GF-D8 (cell line): ENCODE measurements around the gene MAP2K5.
A peak's percentile ranks its signal among the peaks of the same experiment; 100 is the strongest.

Source experiments
- DNase-seq: peaks from one replicate; lab custom pipeline; 2025; lab: John Stamatoyannopoulos, UW

MAP2K5 gene

DNA sequence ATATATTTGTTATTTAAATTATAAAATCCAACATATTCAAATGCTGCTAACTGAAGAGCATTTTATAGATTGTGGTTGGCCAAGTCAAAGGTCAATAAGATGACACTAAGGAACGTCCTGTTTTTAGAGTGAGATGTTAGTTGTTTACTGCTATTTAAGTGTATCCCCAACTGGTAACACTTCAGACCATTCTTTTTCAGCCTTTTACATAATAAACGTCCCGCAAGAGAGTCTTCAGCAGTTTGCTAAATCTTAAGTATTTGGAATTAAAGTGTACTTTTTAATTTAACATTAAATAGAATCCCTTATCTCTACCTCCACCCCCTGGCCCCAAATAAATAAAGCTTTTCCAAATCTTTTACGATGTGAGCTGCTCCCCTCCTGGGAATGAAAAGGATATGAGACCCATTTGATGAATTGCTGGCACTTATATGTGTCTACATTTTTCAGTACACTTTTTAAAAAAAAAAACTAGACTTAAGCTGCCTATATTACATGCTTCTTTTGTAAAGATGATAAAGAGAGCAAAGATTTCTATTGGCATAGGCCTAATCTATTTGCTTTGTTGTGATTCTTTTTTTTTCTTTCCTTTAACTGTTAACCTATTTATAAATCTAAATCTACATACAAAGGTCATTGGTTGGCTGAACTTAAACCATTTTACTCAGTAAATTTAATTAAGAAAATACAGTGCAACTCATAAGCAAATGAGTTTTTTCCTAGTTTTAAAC, 181.0 kb downstream of the MAP2K5 start:
- no peak for DNase-seq

DNA sequence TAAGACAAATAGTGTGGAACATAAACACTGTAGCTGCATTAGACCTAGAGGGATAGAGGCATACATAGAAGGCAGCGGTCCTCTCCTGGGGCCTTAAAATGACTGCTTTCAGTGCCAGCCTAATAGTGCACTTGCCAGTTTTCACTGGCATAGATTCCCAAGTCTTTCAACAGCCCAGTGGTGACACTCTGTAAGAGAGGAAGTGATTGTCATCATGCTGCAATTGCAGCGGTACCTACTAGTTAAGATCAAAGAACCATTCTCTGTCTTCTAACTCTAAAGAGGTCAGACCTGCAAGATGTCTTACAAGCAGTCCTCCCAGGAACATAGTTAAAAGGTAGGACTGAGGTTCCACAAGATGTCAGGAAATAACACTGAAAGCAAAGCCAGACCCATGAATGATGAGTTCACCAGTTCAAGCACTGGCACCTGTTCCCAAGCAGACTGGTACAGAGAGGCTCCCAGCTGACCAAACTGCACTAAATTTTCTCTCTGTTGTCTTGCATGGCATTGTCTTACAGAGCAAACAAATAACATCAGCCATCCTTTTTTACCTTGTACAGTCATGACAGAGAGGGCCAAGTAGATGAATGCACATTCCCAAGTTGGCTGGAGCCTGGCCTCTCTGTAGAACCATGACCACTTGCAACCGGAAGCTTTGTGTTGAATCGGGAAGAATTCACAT, 182.3 kb downstream of the MAP2K5 start:
- no peak for DNase-seq

DNA sequence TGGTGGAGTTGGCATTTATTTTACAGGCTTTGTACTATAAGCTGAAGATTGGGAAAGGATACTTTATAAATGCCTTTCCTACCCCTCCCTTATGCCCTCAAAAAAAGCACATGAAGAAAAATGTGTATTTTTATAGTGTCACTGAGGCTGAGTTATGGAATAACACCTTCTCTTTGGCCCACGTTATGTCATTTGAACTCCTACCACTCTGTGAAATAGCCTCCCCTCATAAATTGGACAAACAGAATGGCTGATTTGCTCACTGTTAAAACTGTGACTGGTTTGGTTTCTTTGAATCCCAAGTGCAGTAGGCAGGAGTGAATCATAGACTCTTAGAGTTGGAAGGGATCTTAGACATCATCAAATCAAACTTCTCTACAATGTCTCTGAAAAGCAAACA, 187.6 kb downstream of the MAP2K5 start:
- no peak for DNase-seq

DNA sequence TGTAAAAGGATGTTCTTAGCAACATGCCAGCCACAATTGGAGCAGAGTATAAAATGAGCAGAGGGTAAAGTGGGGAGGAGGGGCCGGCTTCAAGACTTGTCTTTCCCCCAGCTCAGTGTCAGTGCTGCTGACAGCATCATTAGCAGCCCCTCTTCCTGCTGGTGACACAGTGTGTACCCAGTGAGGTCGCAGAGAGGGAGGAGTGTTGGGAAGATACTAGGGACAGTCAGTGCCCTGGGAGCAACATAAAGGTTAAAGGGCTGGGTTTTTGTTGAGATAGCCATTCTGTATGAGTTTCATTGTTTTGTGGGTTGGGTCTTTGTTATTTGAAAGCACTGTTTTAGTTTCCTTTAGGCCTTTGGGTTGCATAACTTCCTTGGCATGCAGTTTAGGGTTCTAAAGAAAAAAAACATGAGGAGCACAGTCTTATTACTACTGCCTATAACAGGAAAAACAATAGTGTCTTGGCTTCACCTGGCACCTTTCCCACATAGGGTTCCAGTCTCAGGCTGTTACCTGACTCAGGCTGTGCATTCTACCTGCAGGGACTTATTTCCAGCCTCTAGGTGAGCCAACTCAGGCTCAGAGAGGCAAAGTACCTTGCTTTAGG, 188.7 kb downstream of the MAP2K5 start:
- no peak for DNase-seq

DNA sequence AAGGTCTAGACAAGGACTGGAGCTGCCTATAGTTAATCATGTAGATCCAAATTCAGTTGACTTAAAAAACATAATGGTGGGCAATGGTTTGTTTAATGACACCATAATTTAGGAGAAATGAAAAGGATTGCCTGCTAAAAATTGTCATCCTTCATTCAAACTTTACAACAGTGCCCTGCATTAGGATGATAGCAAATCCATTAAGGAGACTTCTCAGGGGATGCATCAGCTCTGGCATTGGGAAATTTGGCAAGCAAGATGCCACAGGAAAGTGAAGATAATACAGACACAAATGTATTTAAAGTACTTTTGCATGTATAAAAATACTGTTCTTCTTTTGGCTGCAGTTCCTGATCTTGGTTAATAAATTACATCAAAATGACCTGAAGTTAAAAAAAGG, 189.7 kb downstream of the MAP2K5 start:
- no peak for DNase-seq

DNA sequence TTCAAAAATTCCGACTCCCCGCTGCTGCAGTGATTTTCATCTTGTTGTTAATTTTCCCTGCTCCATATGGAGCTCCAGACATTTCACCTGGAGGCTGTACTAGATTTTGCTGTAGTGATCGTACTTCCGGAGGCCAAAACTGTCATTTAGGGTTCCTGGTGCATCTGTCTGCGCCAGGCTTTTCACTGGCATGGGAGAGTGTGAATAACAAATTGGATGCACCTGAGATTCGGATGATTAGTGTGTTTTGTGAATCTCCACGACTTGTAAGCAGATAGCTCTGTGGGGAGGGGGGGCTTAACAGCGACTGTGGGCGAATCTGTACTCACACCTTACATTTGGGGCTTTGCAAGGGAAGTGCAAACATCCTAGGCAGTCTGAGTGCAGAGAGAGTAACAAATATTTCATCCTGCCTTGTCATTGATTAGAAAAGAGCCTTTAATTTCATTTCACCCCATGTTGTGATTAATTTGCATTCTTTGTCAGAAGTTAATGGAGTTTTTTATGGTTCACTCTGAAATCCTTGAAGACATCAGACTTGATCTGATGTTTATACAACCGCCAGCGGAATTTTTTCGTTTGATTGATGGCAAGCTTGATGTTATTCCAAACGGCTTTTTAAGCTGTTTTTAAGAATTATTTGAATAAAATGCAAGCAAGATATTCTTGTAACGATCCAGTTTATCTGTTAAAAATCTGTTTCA, 190.3 kb downstream of the MAP2K5 start:
- DNase-seq = no peak

DNA sequence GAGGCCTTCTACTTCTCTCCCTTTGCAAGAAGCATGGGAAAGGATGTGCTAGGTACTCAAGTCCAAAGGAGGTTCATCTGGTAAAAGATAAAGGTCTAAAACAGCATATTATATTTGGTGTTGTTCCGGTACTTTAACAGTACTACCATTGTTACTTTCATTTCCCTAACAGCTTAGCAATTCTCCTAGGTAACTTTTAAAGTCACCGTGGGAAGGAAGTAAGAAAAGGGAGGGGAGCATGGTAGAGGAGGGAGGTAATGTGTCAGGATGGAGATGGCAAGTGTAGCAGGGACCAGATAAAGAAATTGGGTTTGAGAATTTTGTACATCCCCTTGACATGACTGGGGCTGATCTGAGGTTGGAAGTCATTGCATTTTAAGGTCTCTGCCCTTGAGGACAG, 193.4 kb downstream of the MAP2K5 start:
- DNase-seq = no peak

DNA sequence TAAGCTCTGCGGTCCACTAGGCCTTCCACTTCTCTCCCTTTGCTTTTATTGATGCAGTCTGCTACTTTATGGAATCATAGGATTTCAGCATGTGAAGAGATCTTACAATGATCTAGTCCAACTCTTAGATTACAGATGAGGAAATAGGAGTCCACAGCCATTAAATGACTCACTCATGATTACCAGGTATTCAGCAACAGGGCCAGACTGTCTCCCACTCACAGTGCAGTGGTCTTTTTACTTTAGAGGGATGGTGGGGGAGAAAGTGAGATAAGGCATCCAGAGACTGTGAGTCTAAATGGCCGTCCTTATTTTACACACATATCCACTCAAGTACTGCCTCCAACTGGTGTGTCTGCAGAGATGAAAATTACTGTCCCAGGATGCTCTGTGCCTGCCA, 194.3 kb downstream of the MAP2K5 start:
- DNase-seq = no peak

DNA sequence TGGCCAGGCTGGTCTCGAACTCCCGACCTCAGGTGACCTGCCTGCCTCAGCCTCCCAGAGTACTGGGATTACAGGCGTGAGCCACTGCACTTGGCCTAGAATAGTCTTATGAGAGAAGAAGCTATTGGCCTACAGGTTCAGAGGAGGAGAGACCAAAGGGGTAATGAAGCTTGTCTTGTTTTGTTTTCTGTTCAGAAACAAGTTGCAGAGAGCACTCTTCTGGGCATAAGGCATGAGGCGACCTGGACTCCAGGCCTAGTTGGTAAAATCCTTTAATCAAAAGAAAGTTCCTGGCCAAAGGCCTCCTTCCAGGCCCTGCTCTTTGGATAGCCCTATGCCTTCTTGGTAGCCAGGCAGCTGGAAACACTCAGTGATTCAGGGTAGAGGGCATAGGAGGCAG, 195.6 kb downstream of the MAP2K5 start:
- DNase-seq = no peak

DNA sequence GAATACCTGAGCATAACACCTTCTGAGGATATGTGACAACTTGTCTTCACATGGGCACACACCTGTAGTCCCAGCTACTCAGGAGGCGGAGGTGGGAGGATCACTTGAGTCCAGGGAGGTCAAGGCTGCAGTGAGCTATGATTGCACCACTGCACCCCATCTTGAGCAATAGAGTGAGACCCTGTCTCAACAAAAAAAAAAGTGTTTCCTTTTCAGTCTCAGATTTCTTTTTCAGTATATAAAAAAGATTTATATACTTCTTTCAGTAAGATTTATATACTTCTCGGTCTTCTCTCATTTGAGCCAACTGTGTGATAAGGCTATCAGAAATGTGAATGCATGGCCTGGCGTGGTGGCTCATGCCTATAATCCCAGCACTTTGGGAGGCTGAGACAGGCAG, 197.9 kb downstream of the MAP2K5 start:
- no peak for DNase-seq

DNA sequence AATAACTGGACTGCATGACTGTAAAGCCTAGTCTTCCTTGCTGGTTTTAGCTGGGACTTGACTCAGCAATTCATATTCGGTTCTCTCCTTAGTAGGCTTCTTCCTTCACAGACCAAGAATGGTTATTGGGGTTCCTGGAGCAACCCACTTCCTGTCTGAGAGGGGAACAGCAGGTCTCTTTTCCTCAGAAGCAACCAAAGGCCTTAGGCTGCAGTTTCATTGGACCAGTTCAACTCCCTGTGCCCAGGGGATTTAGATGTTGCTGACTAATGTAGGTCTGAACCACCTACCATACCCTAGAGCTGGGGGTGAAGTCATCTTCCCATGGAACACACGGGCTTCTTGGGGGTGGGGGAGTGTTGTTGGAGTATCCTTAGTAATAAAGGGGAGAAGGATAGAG, 198.8 kb downstream of the MAP2K5 start:
- DNase-seq = no peak

DNA sequence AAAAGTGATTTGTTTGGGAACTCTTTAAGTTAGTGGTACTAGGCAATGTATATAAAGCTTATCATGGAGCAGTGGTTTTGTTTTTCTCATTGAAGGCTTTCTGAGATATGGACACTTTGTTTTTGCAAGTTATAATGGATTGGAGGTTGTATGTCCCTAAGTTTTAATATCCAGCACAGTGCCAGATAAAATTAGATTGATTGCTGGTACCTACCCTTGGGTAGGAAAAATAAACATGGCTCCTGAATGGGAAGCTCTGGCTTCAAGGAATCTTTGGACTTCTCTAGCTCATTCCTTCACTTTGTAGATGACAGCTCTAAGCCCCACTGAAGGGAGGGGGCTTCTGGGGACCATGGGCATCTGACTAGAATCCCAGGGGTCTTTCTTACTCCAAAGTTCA, 201.1 kb downstream of the MAP2K5 start:
- DNase-seq = no peak

DNA sequence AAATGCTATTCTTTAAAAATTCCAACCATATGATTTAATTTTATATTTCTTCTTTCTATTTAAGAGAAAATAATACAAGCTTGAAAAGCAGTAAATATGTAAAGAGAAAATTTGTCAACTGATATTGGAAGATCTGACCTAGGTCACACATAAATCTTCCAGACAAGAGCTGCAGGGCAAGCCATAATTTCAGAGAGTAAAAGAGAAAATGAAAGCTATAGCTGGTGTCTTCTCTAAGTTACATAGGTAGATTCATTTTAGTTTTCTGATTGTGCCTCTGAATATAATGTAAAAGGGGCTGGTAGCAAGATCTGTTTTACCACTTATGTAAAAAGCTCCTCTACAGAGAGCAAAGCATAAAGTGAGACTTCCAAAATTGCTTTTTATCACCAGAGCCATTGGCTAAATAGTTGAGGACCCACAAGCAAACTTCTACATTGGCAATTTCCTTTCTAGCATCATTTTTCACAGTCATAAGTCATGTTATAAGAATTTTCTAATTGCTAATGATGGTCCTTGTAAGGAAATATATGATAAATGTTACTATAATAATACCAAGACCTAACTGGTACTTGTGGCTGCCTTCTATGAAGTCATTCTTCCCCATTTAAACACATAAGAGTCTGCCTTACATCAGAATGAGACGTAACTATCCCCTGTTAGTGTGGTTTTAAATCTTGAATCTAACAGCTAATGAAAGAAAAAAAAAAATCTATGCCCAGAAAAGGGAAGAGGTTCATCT, 202.0 kb downstream of the MAP2K5 start:
- DNase-seq = no peak

DNA sequence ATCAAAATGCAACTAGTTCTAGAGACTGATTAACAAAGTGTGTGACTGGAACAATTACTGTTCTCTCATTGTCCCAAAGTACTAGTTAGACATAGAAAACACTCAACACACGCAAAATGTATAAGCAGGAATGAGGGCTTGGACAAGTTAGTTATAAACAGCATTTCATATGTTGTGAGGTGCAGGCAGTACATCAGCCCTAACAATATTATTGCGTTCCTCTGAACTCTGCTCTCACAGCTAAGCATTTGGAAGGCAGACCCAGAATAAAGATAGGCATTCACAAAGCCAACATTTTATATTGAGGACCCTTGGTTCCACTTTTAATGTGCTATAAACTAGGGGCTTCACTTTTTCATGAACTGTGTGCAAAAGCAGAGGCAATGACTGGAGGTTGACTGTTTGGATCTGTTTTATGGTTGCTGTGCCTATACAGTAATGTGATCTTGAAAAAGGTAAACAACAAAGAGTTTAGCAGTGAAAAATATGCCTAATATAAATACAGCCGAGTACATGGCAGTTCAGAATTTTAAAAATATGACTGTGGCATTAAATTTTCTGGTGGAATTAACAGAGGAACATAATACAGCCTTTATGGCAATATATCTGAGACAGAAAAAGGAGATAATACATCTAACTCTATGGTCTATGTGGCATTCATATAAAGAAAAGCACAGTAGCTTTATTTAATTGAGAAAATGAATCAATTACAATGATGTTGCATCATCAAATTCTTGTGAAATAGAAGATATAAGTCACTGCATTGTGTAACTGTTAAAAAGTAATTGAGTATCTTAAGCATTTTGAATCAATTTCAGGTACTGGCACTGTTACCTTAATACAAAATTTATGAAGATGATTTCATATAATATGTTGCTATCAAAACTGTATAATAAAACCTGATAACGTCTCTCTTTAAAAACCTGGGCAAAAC, 202.8 kb downstream of the MAP2K5 start:
- DNase-seq = no peak

DNA sequence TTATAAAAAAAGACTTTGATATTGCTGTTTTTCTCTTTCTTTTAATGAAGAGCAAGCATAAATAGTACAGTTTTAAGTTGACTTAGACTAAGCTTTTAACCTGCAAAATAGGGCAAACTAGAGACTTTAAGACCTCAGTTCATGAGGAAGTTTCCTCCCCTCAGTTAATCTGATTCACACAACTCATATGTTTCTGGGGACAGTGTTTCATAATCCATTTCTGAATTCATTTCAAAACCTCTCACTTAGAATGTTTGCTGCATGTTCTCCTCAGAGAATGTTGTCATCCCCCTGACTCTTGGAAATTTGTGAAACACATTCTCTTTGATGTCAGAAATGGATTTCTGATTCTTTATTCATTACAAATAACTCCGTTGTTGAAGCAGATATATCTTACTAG, 203.5 kb downstream of the MAP2K5 start:
- DNase-seq = peak; percentile 72

DNA sequence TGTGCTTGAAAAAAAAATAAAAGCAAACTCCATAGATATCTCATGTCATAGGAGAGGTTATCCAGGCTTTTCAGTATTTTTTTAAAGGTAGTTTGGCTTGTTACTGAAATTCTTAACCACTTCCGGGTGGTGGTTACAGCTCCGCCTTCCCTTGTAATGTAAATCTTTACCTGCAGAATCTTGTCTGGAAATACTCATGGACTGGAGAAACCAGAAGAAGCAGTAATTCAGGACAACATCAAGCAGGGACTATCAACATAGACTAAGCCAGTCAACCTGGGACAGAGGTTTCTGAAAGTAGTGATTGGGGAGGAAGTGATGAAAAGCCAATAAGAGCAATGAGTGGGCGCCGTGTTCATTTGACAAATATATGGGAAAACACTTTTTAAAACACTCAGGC, 203.9 kb downstream of the MAP2K5 start:
- DNase-seq = no peak

DNA sequence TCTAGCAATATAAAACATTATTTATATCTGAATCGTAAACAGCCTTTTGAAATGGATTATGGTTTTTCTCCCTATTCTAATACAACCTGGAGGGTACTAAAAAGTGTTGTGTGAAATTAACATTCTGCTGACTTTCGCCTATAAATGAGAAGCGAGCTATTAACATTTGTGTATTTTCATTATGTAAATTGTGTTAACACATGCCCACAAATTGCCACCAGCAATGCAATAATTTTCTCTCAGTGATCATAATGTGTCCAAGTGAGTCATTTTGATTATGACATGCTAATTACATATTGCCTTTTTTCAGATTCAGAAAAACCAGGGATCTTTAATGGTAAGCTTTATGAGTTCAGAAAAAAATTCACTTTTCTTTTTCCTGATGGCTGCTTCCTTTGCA, 205.4 kb downstream of the MAP2K5 start:
- no peak for DNase-seq

DNA sequence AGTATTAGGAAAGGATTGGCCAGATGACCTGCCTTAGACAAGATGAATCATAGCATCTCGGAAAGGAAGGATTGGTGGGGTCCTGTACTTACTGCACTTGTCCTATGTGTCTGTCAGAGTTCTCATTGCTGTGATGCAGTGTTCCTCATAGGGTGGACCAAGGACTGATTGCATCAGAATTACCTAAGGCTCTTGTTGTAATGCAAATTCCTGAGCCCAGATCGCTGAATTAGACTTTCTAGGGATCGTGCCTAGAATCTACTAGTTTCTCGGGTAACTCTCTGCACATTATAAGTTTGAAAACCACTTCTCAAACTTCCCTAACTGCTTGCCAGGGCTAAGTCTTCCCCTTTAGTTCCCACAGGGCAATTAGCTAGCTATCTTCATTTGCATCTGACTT, 207.9 kb downstream of the MAP2K5 start:
- no peak for DNase-seq

DNA sequence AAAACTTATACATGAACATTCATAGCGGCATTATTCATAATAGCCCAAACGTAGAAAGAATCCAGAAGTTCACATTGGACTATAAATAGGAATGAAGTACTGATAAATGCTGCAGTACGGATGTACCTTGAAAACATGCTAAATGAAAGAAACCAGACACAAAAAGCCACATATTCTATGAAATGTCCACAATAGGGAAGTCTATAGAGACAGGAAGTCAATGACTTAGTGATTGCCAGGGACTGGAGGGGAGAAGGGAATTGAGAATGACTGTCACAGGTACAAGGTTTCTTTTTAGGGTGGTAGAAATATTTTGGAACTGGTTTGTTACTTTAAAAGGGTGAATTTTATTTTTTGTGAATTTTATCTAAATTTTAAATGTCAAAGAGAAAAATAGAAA, 211.4 kb downstream of the MAP2K5 start:
- DNase-seq = no peak

DNA sequence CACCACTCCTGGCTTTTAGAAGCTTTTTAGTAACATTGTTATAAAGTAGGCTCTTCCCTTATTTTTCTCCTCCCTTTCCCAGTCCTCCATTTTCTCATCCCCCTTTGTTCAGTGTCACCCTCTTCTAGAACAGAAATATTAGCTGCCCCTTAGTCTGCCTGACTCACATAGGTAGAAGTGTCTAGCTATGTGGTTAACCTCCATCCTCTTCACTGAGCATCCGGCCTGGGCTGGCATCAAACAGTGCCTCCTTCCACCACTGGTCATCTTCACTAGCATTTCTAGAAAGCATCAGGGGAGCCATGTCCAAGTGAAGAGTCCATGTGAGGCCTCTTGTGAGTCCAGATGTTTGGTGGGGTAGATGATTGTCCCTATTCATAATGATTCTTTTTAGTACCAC, 212.8 kb downstream of the MAP2K5 start:
- DNase-seq = no peak

DNA sequence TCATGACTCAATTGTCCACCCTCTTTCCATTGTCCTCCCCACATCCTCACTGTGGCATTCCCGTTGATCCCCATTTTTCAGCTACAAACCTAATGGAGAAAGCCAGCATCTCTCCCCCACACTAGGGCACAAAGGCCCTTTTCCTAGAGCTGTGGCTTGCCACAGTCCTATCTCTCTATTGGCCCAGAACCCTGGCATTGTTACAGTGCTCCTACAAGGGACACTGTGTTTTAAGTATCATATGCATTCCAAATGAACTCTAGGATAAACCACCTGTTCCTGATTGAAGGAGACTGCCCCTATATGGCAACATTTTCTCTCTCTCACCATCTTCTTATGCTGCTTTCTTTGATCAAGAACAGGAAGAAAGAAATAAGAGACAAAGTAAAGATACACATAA, 213.4 kb downstream of the MAP2K5 start:
- DNase-seq = no peak
